Stimulated activated CD4-positive, alpha-beta T cell treated with anti-CD3 and anti-CD28 coated beads, Interleukin-12 subunit alpha, Interleukin-12 subunit beta, amount 100 ng/mL, for 4 hours (primary cell): ENCODE measurements around the gene MAN1B1.
A peak's percentile ranks its signal among the peaks of the same experiment; 100 is the strongest.

Experiments used
- DNase-seq: peaks from one replicate; pipeline ENCODE4 v3.0.0-alpha.2; 2020

The MAN1B1 gene

DNA sequence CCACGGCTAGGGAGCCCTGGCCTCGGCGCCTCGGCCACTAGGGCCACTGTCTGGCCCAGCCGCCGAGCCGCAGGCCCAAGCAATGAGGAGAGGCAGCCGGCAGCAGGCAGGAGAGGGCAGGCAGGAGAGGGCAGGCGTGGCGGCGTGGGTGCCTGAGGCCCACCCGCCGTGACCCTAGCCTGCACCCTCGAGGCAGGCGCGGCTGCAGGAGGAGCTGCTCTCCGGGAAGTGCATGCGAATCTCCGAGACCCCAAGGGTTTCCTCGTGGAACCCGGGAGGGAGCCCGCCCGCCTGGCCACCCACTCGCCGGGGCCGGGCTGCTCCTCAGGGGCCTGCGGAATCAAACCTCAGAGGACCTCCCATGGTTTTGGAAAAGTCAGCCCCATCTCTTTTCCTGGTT is 61.5 kb downstream of the MAN1B1 start:
- no peak for DNase-seq

DNA sequence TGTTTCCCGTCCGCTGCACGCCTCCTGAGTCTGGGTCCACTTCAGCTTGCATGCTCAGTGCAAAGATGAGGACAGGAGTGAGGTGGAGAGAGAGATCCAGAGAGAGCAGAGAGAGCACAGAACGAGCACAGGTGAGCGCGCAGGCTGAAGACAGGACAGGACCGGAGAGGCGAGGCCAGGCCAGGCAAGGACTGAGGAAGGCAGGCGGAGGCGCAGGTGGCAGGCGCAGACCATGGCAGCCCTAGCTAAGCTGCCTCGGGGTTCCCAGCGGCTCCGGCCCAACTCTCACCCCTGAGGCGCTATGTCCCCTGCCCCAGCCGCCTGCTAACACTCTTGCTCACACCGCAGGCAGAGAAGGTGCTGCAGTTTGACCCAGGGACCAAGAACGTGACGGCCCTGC is 61.9 kb downstream of the MAN1B1 start:
- DNase-seq: no peak

DNA sequence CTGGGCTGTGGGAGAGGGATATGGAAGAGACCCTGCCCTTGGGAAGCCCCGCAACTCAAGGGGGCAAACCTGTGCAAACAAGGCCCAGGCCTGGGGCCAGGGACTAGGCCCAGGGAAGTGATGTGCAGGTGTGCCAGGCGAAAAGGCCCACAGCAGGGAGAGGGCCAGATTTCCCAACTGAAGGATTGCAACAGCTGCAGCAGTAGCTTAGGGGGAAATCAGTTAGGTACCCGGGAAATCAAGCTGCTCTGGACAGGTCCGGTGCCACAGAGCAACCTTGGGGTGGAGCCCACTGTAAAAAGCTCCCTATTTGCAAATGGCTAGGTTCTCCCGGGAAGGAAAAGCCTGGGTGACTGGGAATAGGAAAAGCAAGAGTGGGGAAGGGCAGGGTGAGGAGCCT is 62.6 kb downstream of the MAN1B1 start:
- DNase-seq: no peak

DNA sequence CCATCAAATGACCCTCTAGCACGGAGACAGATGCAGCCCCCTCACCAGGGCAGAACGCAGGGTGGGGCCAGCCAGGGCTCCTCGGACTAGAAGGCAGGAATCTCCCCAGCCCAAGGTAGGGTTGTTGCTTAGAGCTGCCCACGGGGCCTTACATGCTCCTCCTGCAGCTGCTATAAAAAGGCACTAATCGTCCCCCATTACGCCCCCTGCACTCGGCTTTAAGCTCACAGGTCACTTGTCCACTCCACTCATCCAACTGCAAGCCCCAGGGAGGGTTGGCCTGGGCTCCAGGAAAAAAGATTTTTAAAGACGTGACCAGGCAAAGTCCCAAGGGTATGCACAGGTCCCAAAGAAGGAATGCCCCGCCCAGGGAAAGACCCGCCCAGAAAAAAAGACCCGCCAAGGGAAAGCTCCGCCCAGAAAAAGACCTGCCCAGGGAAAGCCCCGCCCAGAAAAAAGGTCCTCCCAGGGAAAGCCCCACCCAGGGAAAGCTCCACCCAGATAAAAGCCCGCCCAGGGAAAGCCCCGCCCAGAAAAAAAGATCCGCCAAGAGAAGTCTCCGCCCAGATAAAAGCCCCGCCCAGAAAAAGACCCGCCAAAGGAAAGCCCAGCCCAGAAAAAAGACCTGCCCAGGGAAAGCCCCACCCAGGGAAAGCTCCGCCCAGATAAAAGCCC is 63.3 kb downstream of the MAN1B1 start:
- no peak for DNase-seq

- DNase-seq: peak; percentile 49
Measured at GRCh38 chr9:137150617-137151457, 64.1 kb downstream of the MAN1B1 start.

DNA sequence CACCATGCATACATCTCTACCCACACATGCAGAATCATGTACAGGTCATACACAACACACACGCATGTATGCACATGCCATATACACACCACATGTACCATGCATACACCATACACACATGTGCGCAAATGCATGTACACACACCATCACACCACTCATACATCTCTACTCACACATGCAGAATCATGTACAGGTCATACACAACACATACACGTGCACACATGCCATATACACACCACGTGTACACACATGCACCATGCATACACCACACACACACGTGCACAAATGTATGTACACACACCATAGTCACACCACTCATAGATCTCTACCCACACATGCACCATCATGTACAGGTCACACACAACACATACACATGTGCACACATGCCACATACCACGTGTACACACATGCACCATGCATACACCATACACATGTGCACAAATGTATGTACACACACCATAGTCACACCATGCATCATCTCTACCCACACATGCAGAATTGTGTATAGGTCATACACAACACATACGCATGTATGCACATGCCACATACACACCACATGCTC is 66.1 kb downstream of the MAN1B1 start:
- no peak for DNase-seq

GRCh38 chr9:137156567-137157375 is 70.0 kb downstream of the MAN1B1 start:
- peak; percentile 60 for DNase-seq

DNA sequence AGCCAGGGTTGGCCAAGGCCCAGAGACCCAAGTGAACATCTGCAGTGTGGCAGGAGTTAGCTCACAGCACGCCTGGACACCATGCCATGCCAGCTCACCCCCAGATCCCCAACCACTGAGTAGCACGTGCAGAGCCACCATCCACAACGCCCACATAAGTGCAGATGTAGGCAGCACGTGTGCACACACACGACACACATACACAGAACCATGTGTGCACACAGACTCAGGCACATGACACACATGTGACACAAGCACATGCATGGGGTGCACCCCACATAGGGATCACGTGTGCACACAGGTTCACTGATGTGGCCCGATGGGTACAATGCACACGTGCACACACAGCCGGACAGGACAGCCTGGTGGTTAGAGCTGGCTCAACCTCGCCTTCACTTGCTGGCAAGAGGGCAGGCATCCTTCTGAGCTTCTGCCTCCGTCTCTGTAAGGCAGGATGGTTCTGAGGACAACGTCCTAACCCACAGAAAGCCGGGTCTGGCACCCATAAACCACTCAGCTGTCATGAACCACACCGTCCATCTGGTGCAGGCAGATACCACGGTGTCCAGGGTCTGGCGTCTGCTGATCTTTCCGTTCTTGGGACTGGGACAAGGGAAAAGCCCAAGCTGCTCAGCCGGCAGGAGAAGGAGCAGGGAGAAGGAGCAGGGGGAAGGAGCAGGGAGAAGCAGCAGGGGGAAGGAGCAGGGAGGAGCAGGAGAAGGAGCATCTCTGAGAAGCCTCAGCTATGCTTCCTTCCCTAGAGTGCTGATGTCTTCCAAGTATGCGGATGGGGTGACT is 71.0 kb downstream of the MAN1B1 start:
- DNase-seq: no peak

- no peak for DNase-seq
Measured at GRCh38 chr9:137158625-137159024, 71.8 kb downstream of the MAN1B1 start.
